ENCODE data around the gene TMEM18. TPM values are rescaled to one million over a fixed set of nuclear protein-coding genes. Genes with fewer than 3 reads are reported as not detected.

Gene TMEM18
- total RNA-seq, 1 donor from 2014 or later: 50.0 TPM

DNA sequence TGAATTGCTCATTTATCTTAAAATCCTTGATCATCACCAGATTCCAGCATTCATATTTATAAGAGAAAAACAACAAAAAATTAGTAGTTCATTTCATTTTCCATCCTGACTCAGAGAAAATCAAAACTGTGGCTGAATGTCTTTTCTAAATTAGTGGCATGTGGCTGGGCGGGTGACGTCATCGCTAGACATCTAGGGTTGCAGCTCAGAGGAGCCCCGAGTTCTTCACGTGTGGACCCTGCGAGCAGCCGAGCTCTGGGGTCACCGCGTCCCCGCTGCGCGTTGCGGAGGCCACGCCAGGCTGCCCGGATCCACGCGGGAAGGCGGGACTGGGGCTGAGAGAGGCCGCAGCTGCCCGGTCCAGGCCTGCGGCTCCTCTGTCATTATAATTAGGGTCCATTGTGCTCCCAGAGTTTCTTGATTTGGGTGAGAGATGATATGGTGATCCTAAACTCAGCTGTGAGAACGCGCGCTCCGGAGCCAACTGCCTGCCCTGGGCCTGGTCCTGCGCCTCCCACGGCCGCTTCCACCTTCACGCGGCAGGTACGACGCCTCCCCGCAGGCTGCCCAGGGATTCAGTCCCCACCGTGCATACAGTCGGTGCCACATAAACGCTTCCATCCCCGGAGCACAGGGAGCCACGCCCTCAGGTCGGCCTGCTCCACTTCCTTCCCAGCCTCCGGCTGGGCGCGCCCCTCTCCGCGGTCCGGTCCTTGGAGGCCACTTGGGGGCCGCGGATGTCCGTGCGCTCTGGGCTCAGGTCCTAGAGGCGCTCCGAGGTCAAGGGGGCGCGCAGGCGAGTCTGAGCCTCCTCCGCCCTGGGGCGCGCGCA lies 56.5 kb downstream of the TMEM18 start:
- Mint-ChIP-seq H3K36me3 (no peaks in the 10 kb centered on the region), H3K4me1 (peaks cover 15% of the 10 kb centered on the region), H3K4me3 (no peak overlapping the region), H3K9me3 (peaks cover 12% of the 10 kb centered on the region), H3K27ac (no peak overlapping the region), H3K27me3 (ENCODE audit: insufficient read depth, low read depth) (peaks cover 9% of the 10 kb centered on the region)
- no peaks in the 10 kb centered on the region for H3K27me3 ChIP-seq
- no peak overlapping the region for H3K4me3 ChIP-seq
- no peaks in the 10 kb centered on the region for H3K9me3 ChIP-seq (ENCODE audit: low read depth)
- no peaks in the 10 kb centered on the region for H4K20me1 ChIP-seq (ENCODE audit: low read depth)
- DNase-seq (ENCODE audit: low spot score): no peak
- TF ChIP-seq EZH2 (IDR thresholded peaks at IDR 0.05): no peak
- TF ChIP-seq EZH2phosphoT487 (IDR thresholded peaks at IDR 0.05): no peak
- TF ChIP-seq, protein P1, sequence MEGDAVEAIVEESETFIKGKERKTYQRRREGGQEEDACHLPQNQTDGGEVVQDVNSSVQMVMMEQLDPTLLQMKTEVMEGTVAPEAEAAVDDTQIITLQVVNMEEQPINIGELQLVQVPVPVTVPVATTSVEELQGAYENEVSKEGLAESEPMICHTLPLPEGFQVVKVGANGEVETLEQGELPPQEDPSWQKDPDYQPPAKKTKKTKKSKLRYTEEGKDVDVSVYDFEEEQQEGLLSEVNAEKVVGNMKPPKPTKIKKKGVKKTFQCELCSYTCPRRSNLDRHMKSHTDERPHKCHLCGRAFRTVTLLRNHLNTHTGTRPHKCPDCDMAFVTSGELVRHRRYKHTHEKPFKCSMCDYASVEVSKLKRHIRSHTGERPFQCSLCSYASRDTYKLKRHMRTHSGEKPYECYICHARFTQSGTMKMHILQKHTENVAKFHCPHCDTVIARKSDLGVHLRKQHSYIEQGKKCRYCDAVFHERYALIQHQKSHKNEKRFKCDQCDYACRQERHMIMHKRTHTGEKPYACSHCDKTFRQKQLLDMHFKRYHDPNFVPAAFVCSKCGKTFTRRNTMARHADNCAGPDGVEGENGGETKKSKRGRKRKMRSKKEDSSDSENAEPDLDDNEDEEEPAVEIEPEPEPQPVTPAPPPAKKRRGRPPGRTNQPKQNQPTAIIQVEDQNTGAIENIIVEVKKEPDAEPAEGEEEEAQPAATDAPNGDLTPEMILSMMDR (IDR thresholded peaks at IDR 0.05): no peak
- no peaks in the 10 kb centered on the region for H3K79me2 ChIP-seq (ENCODE audit: low read depth)
- H3K9ac ChIP-seq: no peak overlapping the region
- no peak overlapping the region for H2AFZ ChIP-seq (replicated peaks)
- no peaks in the 10 kb centered on the region for H3F3A ChIP-seq (ENCODE audit: low read depth)
- no peak overlapping the region for H3K27ac ChIP-seq
- H3K36me3 ChIP-seq: no peaks in the 10 kb centered on the region
- H3K4me1 ChIP-seq: peaks cover 16% of the 10 kb centered on the region
- H3K4me2 ChIP-seq: no peak overlapping the region

DNA sequence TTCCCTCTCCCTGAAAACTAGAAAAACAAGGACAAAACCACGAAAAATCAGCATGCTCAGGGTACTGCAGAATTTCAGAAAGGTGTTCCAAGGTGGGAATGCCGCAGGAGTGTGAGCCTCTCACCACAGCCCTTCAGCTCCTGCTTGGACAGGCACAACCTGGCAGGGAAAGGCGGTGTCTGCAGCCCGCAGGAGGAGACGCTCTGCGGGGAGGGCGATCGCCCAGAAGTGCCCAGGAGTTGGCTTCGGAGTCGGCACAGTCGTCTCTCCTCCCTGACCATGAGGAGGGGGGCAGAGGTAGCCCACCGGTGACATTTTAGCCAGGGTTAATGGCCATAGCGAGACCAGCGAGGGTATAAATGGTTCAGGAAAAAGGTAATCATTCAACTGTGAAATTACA lies 57.2 kb downstream of the TMEM18 start:
- DNase-seq (ENCODE audit: low spot score): no peak
- Mint-ChIP-seq H3K27ac (no peak overlapping the region), H3K9me3 (peaks cover 12% of the 10 kb centered on the region), H3K36me3 (no peaks in the 10 kb centered on the region), H3K27me3 (ENCODE audit: insufficient read depth, low read depth) (peaks cover 5% of the 10 kb centered on the region), H3K4me3 (no peak overlapping the region), H3K4me1 (peaks cover 9% of the 10 kb centered on the region)
- Histone ChIP-seq H3K27ac (no peak overlapping the region), H3K9ac (no peak overlapping the region), H3K27me3 (no peaks in the 10 kb centered on the region), H3K36me3 (no peaks in the 10 kb centered on the region), H2AFZ (replicated peaks) (no peak overlapping the region), H3F3A (ENCODE audit: low read depth) (no peaks in the 10 kb centered on the region), H3K79me2 (ENCODE audit: low read depth) (no peaks in the 10 kb centered on the region), H3K9me3 (ENCODE audit: low read depth) (no peaks in the 10 kb centered on the region), H3K4me3 (no peak overlapping the region), H4K20me1 (ENCODE audit: low read depth) (no peaks in the 10 kb centered on the region), H3K4me1 (peaks cover 10% of the 10 kb centered on the region), H3K4me2 (no peak overlapping the region)
- no peak for TF ChIP-seq EZH2phosphoT487 (IDR thresholded peaks at IDR 0.05)

DNA sequence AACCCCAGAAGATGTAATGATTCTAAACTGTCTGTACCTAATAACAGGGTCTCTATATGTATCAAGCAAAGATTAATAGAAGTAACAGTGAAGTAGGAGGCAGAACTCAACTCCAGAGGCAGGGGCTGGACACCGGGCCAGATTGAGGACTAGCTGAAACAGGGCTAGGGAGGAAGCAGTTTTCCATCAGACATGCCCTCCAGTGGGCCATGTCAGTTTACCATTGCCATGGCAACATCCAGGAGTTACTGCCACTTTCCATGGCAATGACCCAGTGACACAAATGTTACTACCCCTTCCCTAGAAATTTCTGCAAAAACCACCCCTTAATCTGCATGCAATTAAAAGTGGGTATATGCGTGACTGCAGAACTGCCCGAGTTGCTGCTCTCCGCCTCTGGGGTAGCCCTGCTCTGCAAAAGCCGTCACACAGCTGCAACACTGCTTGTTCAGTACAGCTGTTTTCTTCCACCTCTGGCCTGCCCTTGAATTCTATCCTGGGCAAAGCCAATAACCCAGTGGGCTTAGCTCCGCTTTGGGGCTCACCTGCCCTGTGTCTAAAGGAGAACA lies 58.7 kb downstream of the TMEM18 start:
- Mint-ChIP-seq H3K36me3 (no peaks in the 10 kb centered on the region), H3K4me1 (no peaks in the 10 kb centered on the region), H3K27me3 (ENCODE audit: insufficient read depth, low read depth) (peaks cover 3% of the 10 kb centered on the region), H3K27ac (no peak overlapping the region), H3K4me3 (no peak overlapping the region), H3K9me3 (peaks cover 12% of the 10 kb centered on the region)
- Histone ChIP-seq H3K27me3 (no peaks in the 10 kb centered on the region), H4K20me1 (ENCODE audit: low read depth) (no peaks in the 10 kb centered on the region), H3K36me3 (no peaks in the 10 kb centered on the region), H3K9me3 (ENCODE audit: low read depth) (no peaks in the 10 kb centered on the region), H3K9ac (no peak overlapping the region), H3K27ac (no peak overlapping the region), H2AFZ (replicated peaks) (no peak overlapping the region), H3K4me3 (no peak overlapping the region), H3K79me2 (ENCODE audit: low read depth) (no peaks in the 10 kb centered on the region), H3F3A (ENCODE audit: low read depth) (no peaks in the 10 kb centered on the region), H3K4me1 (no peaks in the 10 kb centered on the region), H3K4me2 (no peak overlapping the region)
- no peak for TF ChIP-seq EZH2phosphoT487 (IDR thresholded peaks at IDR 0.05)
- TF ChIP-seq, protein P1 (IDR thresholded peaks at IDR 0.05): no peak
- no peak for TF ChIP-seq EZH2 (IDR thresholded peaks at IDR 0.05)
- DNase-seq (ENCODE audit: low spot score): no peak

DNA sequence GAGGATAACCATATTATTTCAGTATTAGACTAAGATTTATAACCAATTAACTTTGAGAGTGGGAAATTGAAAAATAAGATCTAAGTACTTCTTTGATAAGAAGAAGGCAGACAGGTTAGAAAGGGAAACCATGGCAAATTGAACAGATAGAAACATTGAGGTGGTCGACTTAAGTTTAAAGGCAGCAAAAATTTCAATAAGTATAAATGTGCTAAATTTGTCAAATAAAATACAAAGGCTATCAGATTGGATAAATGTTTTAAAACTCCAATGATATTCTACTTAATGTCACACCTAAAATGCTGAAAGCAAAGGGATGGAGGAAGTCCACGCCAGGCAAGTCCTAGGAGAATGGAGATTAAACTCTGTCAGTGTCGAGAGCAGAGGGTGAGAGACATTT lies 59.2 kb downstream of the TMEM18 start:
- Mint-ChIP-seq H3K27ac (no peak overlapping the region), H3K36me3 (no peaks in the 10 kb centered on the region), H3K4me1 (no peaks in the 10 kb centered on the region), H3K27me3 (ENCODE audit: insufficient read depth, low read depth) (peaks cover 3% of the 10 kb centered on the region), H3K9me3 (peaks cover 12% of the 10 kb centered on the region), H3K4me3 (no peak overlapping the region)
- TF ChIP-seq, protein P1 (IDR thresholded peaks at IDR 0.05): no peak
- TF ChIP-seq EZH2phosphoT487 (IDR thresholded peaks at IDR 0.05): no peak
- TF ChIP-seq EZH2 (IDR thresholded peaks at IDR 0.05): no peak
- no peaks in the 10 kb centered on the region for H3K36me3 ChIP-seq
- DNase-seq (ENCODE audit: low spot score): no peak
- H3K9ac ChIP-seq: no peak overlapping the region
- no peaks in the 10 kb centered on the region for H3K9me3 ChIP-seq (ENCODE audit: low read depth)
- no peaks in the 10 kb centered on the region for H4K20me1 ChIP-seq (ENCODE audit: low read depth)
- H3K4me3 ChIP-seq: no peak overlapping the region
- H2AFZ ChIP-seq (replicated peaks): no peak overlapping the region
- no peaks in the 10 kb centered on the region for H3K79me2 ChIP-seq (ENCODE audit: low read depth)
- no peak overlapping the region for H3K4me2 ChIP-seq
- H3K4me1 ChIP-seq: no peaks in the 10 kb centered on the region
- no peaks in the 10 kb centered on the region for H3F3A ChIP-seq (ENCODE audit: low read depth)
- H3K27me3 ChIP-seq: no peaks in the 10 kb centered on the region
- no peak overlapping the region for H3K27ac ChIP-seq

Data from neural progenitor cell (in vitro differentiated cells).